GM12801 (cell line): ENCODE data around the gene IFNA4.

Experiments used
- CTCF ChIP-seq: IDR thresholded peaks from one replicate; pipeline ENCODE4 v1.5.1; 2011; ENCODE audit warnings: control low read depth; ENCODE audit not compliant: insufficient read length; ENCODE audit errors: extremely low read depth

IFNA4 gene

GRCh38 chr9:21155501-21155900, 31.9 kb downstream of the IFNA4 start:
- no peak for TF ChIP-seq CTCF

GRCh38 chr9:21154018-21154608, 33.3 kb downstream of the IFNA4 start:
- no peak for TF ChIP-seq CTCF

- no peak for TF ChIP-seq CTCF
Observed at GRCh38 chr9:21153336-21154017, 33.9 kb downstream of the IFNA4 start.

- TF ChIP-seq CTCF: no peak
Observed at GRCh38 chr9:21144603-21145002, 42.8 kb downstream of the IFNA4 start.

- no peak for TF ChIP-seq CTCF
Observed at GRCh38 chr9:21141427-21141882, 45.9 kb downstream of the IFNA4 start, which contains the start of gene IFNW1. Gene IFNW1, minus strand, starts transcription at chr9:21141832. Its CDS starts 262 bp downstream, at chr9:21141570.

- no peak for TF ChIP-seq CTCF
Observed at GRCh38 chr9:21137020-21137419, 50.4 kb downstream of the IFNA4 start.
